Liver (tissue), 9 donors: ENCODE results near the gene GDPD5. TPM values are rescaled to one million over a fixed set of nuclear protein-coding genes. Genes with fewer than 3 reads are reported as not detected.

Experiments
- DNase-seq: peaks from one replicate; pipeline ENCODE4 v3.0.0-alpha.2; 2017; ENCODE audit warnings: low spot score
- H3K27ac ChIP-seq, 2 donors: one replicate each; pipeline ENCODE4 v1.7.0; 2013; ENCODE audit warnings: inconsistent platforms in 2 of 2, low read length in 2 of 2, control low read depth in 1 of 2, low read depth in 1 of 2, mild to moderate bottlenecking in 1 of 2
- H3K27me3 ChIP-seq, 4 donors: one replicate each; pipeline versions ENCODE4 v1.6.1 to v1.7.0; 2013; ENCODE audit warnings: low read length in 3 of 4, inconsistent platforms in 1 of 4, mild to moderate bottlenecking in 1 of 4, moderate library complexity in 1 of 4; ENCODE audit not compliant: control insufficient read depth in 4 of 4, insufficient read depth in 4 of 4
- H3K36me3 ChIP-seq, 4 donors: one replicate each; pipeline versions ENCODE4 v1.6.1 to v1.7.0; 2013; ENCODE audit warnings: low read length in 3 of 4, mild to moderate bottlenecking in 3 of 4, low read depth in 1 of 4, moderate library complexity in 1 of 4; ENCODE audit not compliant: control insufficient read depth in 4 of 4, insufficient read depth in 3 of 4
- H3K4me1 ChIP-seq, 4 donors: one replicate each; pipeline versions ENCODE4 v1.6.1 to v1.7.0; 2013; ENCODE audit warnings: low read length in 3 of 4, mild to moderate bottlenecking in 3 of 4, moderate library complexity in 1 of 4; ENCODE audit not compliant: control insufficient read depth in 4 of 4, insufficient read depth in 4 of 4
- H3K4me3 ChIP-seq, 3 donors: one replicate each; pipeline versions ENCODE4 v1.6.1 to v1.7.0; 2013; ENCODE audit warnings: low read length in 3 of 3, control low read depth in 1 of 3, low read depth in 1 of 3, mild to moderate bottlenecking in 1 of 3
- H3K9ac ChIP-seq, 2 donors: one replicate each; pipeline ENCODE4 v1.7.0; 2013; ENCODE audit warnings: low read length in 2 of 2, mild to moderate bottlenecking in 2 of 2, moderate library complexity in 2 of 2, control low read depth in 1 of 2, low read depth in 1 of 2
- H3K9me3 ChIP-seq, 4 donors: one replicate each; pipeline versions ENCODE4 v1.6.1 to v1.7.0; 2013; ENCODE audit warnings: low read length in 3 of 4; ENCODE audit not compliant: control insufficient read depth in 4 of 4
- EGR1 ChIP-seq, 2 donors: IDR thresholded peaks; 2 replicates each; pipeline ENCODE4 v1.6.1; 2016 to 2018; ENCODE audit warnings: antibody characterized with exemption in 2 of 2, low read depth in 2 of 2
- FOXA1 ChIP-seq: IDR thresholded peaks from 2 replicates; pipeline ENCODE4 v1.6.1; 2016; ENCODE audit warnings: antibody characterized with exemption
- FOXA2 ChIP-seq: IDR thresholded peaks from 2 replicates; pipeline ENCODE4 v1.6.1; 2016; ENCODE audit warnings: antibody characterized with exemption
- GABPA ChIP-seq, 2 donors: IDR thresholded peaks in 1 of 2; conservative IDR thresholded peaks in 1 of 2; 2 replicates each; pipeline ENCODE4 v1.6.1; 2016; ENCODE audit warnings: antibody characterized with exemption in 2 of 2, mild to moderate bottlenecking in 1 of 2, moderate library complexity in 1 of 2
- HNF4A ChIP-seq, 2 donors: conservative IDR thresholded peaks; 2 replicates each; pipeline ENCODE4 v1.6.1; 2016; ENCODE audit warnings: antibody characterized with exemption in 2 of 2, mild to moderate bottlenecking in 2 of 2
- HNF4G ChIP-seq: IDR thresholded peaks from 2 replicates; pipeline ENCODE4 v1.6.1; 2016; ENCODE audit warnings: antibody characterized with exemption
- JUND ChIP-seq, 2 donors: IDR thresholded peaks; 2 replicates each; pipeline ENCODE4 v1.6.1; 2016; ENCODE audit warnings: antibody characterized with exemption in 2 of 2
- NR2F2 ChIP-seq: IDR thresholded peaks from 2 replicates; pipeline ENCODE4 v1.6.1; 2016; ENCODE audit warnings: antibody characterized with exemption
- RAD21 ChIP-seq, 2 donors: IDR thresholded peaks; 2 replicates each; pipeline ENCODE4 v1.6.1; 2016; ENCODE audit warnings: antibody characterized with exemption in 2 of 2, mild to moderate bottlenecking in 2 of 2
- RXRA ChIP-seq, 2 donors: IDR thresholded peaks; 2 replicates each; pipeline ENCODE4 v1.6.1; 2017 to 2018; ENCODE audit warnings: antibody characterized with exemption in 2 of 2, mild to moderate bottlenecking in 1 of 2
- SP1 ChIP-seq: IDR thresholded peaks from 2 replicates; pipeline ENCODE4 v1.6.1; 2018; ENCODE audit warnings: antibody characterized with exemption, mild to moderate bottlenecking
- TAF1 ChIP-seq: conservative IDR thresholded peaks from 2 replicates; pipeline ENCODE4 v1.6.1; 2016; ENCODE audit warnings: antibody characterized with exemption, mild to moderate bottlenecking
- YY1 ChIP-seq: IDR thresholded peaks from 2 replicates; pipeline ENCODE4 v1.6.1; 2016; ENCODE audit warnings: antibody characterized with exemption, mild to moderate bottlenecking
- WGBS: extraction: QIAGEN DNeasy Blood & Tissue Kit; methylation state at CpG from one replicate; pipeline ENCODE4 v1.1.7; 2013; 5-methylcytosine and 5-hydroxymethylcytosine counted together
- polyA plus RNA-seq, 2 donors: library from polyadenylated mRNA; stranded (reverse) in 1 of 2; unstranded in 1 of 2; fragments of 200-250 nt in 1 of 2; fragments of >200 nt in 1 of 2; fragmentation: Nextera tagmentation in 1 of 2; extraction: Ambion mirVana in 1 of 2; gene quantifications; one replicate each; pipeline versions ENCODE4 v1.2.1 to v1.2.3, GENCODE V29; 2013 to 2015
- total RNA-seq, 2 donors: library from RNA; depleted of rRNA; stranded (reverse); fragments of >200 nt; gene quantifications; one replicate each; pipeline ENCODE4 v1.2.3, GENCODE V29; 2014
- TF ChIP-seq, protein P1 (sequence below): fragments of 150-350 bp; IDR thresholded peaks from 2 replicates; pipeline ENCODE4 v1.5.1; 2017; ENCODE audit warnings: improper control_type of control experiment, low read depth, low read length; ENCODE audit not compliant: missing input control
- TF ChIP-seq, protein P2 (sequence below): IDR thresholded peaks from 2 replicates; pipeline ENCODE4 v1.6.1; 2016; ENCODE audit warnings: antibody characterized with exemption
- TF ChIP-seq, protein P3 (sequence below): IDR thresholded peaks from 2 replicates; pipeline ENCODE4 v1.6.1; 2016; ENCODE audit warnings: antibody characterized with exemption
- TF ChIP-seq, protein P4 (sequence below): IDR thresholded peaks from 2 replicates; pipeline ENCODE4 v1.6.1; 2016; ENCODE audit warnings: antibody characterized with exemption, mild to moderate bottlenecking
- TF ChIP-seq, protein P5 (sequence below): IDR thresholded peaks from 2 replicates; pipeline ENCODE4 v1.6.1; 2016; ENCODE audit warnings: antibody characterized with exemption
- donor health status: healthy.
- donor health status: healthy.
- donor health status: healthy.
- donor health status: healthy.
- donor health status: healthy.

Gene GDPD5
- total and polyA plus RNA-seq, 4 donors: 3.0 to 22.8 (median 4.2) TPM

DNA sequence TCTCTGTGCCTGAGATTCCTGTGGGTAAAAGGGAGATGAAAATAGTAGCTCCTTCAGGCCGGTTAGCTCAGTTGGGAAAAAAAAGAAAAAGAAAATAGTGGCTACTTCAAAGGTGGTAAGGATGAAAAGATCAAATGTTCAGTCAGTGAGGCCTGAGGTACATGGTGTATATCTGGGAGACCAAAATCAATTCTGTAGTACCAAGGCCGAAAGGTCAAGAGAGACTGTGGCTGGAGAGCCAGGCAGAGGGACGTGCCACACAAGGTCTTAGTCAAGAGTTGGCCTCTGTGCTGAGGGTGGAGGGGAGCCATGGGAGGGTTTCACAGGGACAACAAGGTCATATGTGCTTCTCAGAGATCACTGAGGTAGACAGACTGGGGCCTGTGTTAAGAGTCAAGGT lies 4.8 kb upstream of the GDPD5 start:
- Histone ChIP-seq H3K4me3 (no peak overlapping the region), H3K27ac (no peak overlapping the region), H3K36me3 (no peaks in the 10 kb centered on the region), H3K4me1 (peaks cover 0 to 7% (median 2%) of the 10 kb centered on the region in 4 donors), H3K9ac (no peak overlapping the region), H3K9me3 (no peaks in the 10 kb centered on the region), H3K27me3 (no peaks in the 10 kb centered on the region)
- 64% methylated on average over 3 of the region's 3 CpGs for WGBS
- DNase-seq: no peak
- TF ChIP-seq JUND (IDR thresholded peaks at IDR 0.05) (no peak), NR2F2 (no peak), EGR1 (IDR thresholded peaks at IDR 0.05; ENCODE audit: low read depth in 2 of 2) (no peak), RAD21 (IDR thresholded peaks at IDR 0.05) (no peak), RXRA (IDR thresholded peaks at IDR 0.05) (no peak), HNF4G (no peak), HNF4A (conservative IDR thresholded peaks at IDR 0.05) (no peak), TAF1 (no peak), FOXA1 (no peak), SP1 (no peak), YY1 (no peak), FOXA2 (no peak), GABPA (IDR thresholded peaks at IDR 0.05 in 1 of 2, conservative IDR thresholded peaks at IDR 0.05 in 1 of 2) (no peak)
- TF ChIP-seq, protein P1, sequence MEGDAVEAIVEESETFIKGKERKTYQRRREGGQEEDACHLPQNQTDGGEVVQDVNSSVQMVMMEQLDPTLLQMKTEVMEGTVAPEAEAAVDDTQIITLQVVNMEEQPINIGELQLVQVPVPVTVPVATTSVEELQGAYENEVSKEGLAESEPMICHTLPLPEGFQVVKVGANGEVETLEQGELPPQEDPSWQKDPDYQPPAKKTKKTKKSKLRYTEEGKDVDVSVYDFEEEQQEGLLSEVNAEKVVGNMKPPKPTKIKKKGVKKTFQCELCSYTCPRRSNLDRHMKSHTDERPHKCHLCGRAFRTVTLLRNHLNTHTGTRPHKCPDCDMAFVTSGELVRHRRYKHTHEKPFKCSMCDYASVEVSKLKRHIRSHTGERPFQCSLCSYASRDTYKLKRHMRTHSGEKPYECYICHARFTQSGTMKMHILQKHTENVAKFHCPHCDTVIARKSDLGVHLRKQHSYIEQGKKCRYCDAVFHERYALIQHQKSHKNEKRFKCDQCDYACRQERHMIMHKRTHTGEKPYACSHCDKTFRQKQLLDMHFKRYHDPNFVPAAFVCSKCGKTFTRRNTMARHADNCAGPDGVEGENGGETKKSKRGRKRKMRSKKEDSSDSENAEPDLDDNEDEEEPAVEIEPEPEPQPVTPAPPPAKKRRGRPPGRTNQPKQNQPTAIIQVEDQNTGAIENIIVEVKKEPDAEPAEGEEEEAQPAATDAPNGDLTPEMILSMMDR: no peak
- TF ChIP-seq, protein P2, sequence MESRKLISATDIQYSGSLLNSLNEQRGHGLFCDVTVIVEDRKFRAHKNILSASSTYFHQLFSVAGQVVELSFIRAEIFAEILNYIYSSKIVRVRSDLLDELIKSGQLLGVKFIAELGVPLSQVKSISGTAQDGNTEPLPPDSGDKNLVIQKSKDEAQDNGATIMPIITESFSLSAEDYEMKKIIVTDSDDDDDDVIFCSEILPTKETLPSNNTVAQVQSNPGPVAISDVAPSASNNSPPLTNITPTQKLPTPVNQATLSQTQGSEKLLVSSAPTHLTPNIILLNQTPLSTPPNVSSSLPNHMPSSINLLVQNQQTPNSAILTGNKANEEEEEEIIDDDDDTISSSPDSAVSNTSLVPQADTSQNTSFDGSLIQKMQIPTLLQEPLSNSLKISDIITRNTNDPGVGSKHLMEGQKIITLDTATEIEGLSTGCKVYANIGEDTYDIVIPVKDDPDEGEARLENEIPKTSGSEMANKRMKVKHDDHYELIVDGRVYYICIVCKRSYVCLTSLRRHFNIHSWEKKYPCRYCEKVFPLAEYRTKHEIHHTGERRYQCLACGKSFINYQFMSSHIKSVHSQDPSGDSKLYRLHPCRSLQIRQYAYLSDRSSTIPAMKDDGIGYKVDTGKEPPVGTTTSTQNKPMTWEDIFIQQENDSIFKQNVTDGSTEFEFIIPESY: no peak
- TF ChIP-seq, protein P3, sequence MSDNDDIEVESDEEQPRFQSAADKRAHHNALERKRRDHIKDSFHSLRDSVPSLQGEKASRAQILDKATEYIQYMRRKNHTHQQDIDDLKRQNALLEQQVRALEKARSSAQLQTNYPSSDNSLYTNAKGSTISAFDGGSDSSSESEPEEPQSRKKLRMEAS: no peak
- TF ChIP-seq, protein P4, sequence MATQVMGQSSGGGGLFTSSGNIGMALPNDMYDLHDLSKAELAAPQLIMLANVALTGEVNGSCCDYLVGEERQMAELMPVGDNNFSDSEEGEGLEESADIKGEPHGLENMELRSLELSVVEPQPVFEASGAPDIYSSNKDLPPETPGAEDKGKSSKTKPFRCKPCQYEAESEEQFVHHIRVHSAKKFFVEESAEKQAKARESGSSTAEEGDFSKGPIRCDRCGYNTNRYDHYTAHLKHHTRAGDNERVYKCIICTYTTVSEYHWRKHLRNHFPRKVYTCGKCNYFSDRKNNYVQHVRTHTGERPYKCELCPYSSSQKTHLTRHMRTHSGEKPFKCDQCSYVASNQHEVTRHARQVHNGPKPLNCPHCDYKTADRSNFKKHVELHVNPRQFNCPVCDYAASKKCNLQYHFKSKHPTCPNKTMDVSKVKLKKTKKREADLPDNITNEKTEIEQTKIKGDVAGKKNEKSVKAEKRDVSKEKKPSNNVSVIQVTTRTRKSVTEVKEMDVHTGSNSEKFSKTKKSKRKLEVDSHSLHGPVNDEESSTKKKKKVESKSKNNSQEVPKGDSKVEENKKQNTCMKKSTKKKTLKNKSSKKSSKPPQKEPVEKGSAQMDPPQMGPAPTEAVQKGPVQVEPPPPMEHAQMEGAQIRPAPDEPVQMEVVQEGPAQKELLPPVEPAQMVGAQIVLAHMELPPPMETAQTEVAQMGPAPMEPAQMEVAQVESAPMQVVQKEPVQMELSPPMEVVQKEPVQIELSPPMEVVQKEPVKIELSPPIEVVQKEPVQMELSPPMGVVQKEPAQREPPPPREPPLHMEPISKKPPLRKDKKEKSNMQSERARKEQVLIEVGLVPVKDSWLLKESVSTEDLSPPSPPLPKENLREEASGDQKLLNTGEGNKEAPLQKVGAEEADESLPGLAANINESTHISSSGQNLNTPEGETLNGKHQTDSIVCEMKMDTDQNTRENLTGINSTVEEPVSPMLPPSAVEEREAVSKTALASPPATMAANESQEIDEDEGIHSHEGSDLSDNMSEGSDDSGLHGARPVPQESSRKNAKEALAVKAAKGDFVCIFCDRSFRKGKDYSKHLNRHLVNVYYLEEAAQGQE: no peak
- TF ChIP-seq, protein P5, sequence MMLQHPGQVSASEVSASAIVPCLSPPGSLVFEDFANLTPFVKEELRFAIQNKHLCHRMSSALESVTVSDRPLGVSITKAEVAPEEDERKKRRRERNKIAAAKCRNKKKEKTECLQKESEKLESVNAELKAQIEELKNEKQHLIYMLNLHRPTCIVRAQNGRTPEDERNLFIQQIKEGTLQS: no peak
